Osteoblast (primary cell): ENCODE results near the gene LRRC41. TPM values are rescaled to one million over a fixed set of nuclear protein-coding genes. Genes with fewer than 3 reads are reported as not detected.

Experiments used
- DNase-seq: peaks from one replicate; pipeline ENCODE4 v3.0.0; 2011; ENCODE audit warnings: low spot score, mixed read lengths; ENCODE audit not compliant: insufficient read length; ENCODE audit errors: missing footprints
- H2AFZ ChIP-seq: 2 replicates; pipeline ENCODE4 v1.6.0; 2011; ENCODE audit warnings: mild to moderate bottlenecking, low read length
- H3K27ac ChIP-seq: 2 replicates; pipeline ENCODE4 v1.5.1; 2011; ENCODE audit warnings: mild to moderate bottlenecking, low read depth, low read length, moderate library complexity
- H3K27me3 ChIP-seq: 2 replicates; pipeline ENCODE4 v1.6.0; 2012; ENCODE audit warnings: mild to moderate bottlenecking, control low read depth, inconsistent platforms, low read length, moderate library complexity; ENCODE audit not compliant: insufficient read depth
- H3K36me3 ChIP-seq: 2 replicates; pipeline ENCODE4 v1.5.1; 2011; ENCODE audit warnings: mild to moderate bottlenecking, low read length, control low read depth, moderate library complexity; ENCODE audit not compliant: insufficient read depth
- H3K4me1 ChIP-seq: 2 replicates; pipeline ENCODE4 v1.5.1; 2011; ENCODE audit warnings: mild to moderate bottlenecking, low read length, control low read depth, moderate library complexity; ENCODE audit not compliant: insufficient read depth
- H3K4me2 ChIP-seq: 2 replicates; pipeline ENCODE4 v1.6.0; 2011; ENCODE audit warnings: mild to moderate bottlenecking, low read length; ENCODE audit not compliant: insufficient read depth
- H3K4me3 ChIP-seq: fragments of 200-600 bp; sonication (generic); 3 replicates; pipeline ENCODE4 v1.5.1; 2012; ENCODE audit warnings: mild to moderate bottlenecking, low read length, inconsistent platforms; ENCODE audit not compliant: insufficient read depth
- H3K79me2 ChIP-seq: 2 replicates; pipeline ENCODE4 v1.6.0; 2012; ENCODE audit warnings: mild to moderate bottlenecking, low read length, control low read depth, inconsistent platforms; ENCODE audit not compliant: insufficient read depth
- H3K9me3 ChIP-seq: 2 replicates; pipeline ENCODE4 v1.5.1; 2011; ENCODE audit warnings: low read depth, low read length, control low read depth
- H4K20me1 ChIP-seq: 2 replicates; pipeline ENCODE4 v1.6.0; 2012; ENCODE audit warnings: mild to moderate bottlenecking, low read length, control low read depth; ENCODE audit not compliant: insufficient read depth
- CTCF ChIP-seq: IDR thresholded peaks from 2 replicates; pipeline ENCODE4 v1.5.1; 2011; ENCODE audit warnings: mild to moderate bottlenecking, low read depth, low read length, moderate library complexity; ENCODE audit errors: extremely low read depth
- total RNA-seq: library from RNA; depleted of rRNA; stranded (reverse); fragments of >200 nt; gene quantifications from 2 replicates; pipeline ENCODE4 v1.2.3, GENCODE V29; 2012

Gene LRRC41
- total RNA-seq, 1 donor = 103 TPM

- Histone ChIP-seq H3K36me3 (peaks cover 48% of the 10 kb centered on the region), H2AFZ (no peak overlapping the region), H3K4me3 (no peak overlapping the region), H3K9me3 (no peaks in the 10 kb centered on the region), H3K4me2 (no peak overlapping the region), H3K79me2 (peaks cover 50% of the 10 kb centered on the region), H4K20me1 (peaks cover 12% of the 10 kb centered on the region), H3K4me1 (peaks cover 9% of the 10 kb centered on the region), H3K27me3 (no peaks in the 10 kb centered on the region), H3K27ac (no peak overlapping the region)
- no peak for DNase-seq
- no peak for TF ChIP-seq CTCF
Measured at GRCh38 chr1:46310321-46310720, 6.9 kb upstream of the LRRC41 start.

- no peak overlapping the region for H3K27ac ChIP-seq
- TF ChIP-seq CTCF = no peak
- no peaks in the 10 kb centered on the region for H3K27me3 ChIP-seq
- peaks cover 9% of the 10 kb centered on the region for H3K4me1 ChIP-seq
- peaks cover 17% of the 10 kb centered on the region for H4K20me1 ChIP-seq
- peaks cover 57% of the 10 kb centered on the region for H3K79me2 ChIP-seq
- no peak overlapping the region for H3K4me3 ChIP-seq
- peaks cover 48% of the 10 kb centered on the region for H3K36me3 ChIP-seq
- no peak for DNase-seq
- H3K4me2 ChIP-seq = no peak overlapping the region
- H2AFZ ChIP-seq = no peak overlapping the region
- no peaks in the 10 kb centered on the region for H3K9me3 ChIP-seq
Measured at GRCh38 chr1:46309401-46310159, 6.2 kb upstream of the LRRC41 start.

GRCh38 chr1:46306159-46306530 is 2.7 kb upstream of the LRRC41 start:
- no peak overlapping the region for H3K27ac ChIP-seq
- peaks cover 26% of the 10 kb centered on the region for H4K20me1 ChIP-seq
- H3K27me3 ChIP-seq = no peaks in the 10 kb centered on the region
- H3K4me2 ChIP-seq = no peak overlapping the region
- H3K9me3 ChIP-seq = no peaks in the 10 kb centered on the region
- peaks cover 20% of the 10 kb centered on the region for H3K36me3 ChIP-seq
- H3K4me3 ChIP-seq = no peak overlapping the region
- TF ChIP-seq CTCF = no peak
- peaks cover 89% of the 10 kb centered on the region for H3K79me2 ChIP-seq
- H3K4me1 ChIP-seq = peaks cover 13% of the 10 kb centered on the region
- no peak for DNase-seq
- H2AFZ ChIP-seq = no peak overlapping the region

- peak; percentile 78 for DNase-seq
- Histone ChIP-seq H3K27me3 (no peaks in the 10 kb centered on the region), H3K4me2 (peak overlapping the region; percentile 93), H2AFZ (peak overlapping the region; percentile 85), H3K4me1 (peaks cover 22% of the 10 kb centered on the region), H3K4me3 (peak overlapping the region; percentile 92), H4K20me1 (peaks cover 35% of the 10 kb centered on the region), H3K36me3 (peaks cover 3% of the 10 kb centered on the region), H3K9me3 (no peaks in the 10 kb centered on the region), H3K27ac (peak overlapping the region; percentile 94), H3K79me2 (peaks cover 97% of the 10 kb centered on the region)
- peak; percentile 3 for TF ChIP-seq CTCF
Measured at GRCh38 chr1:46303872-46304326, 483 bp upstream of the LRRC41 start.
